Endothelial cell of umbilical vein (primary cell): ENCODE measurements around the gene CXCL3. TPM values are rescaled to one million over a fixed set of nuclear protein-coding genes. Genes with fewer than 3 reads are reported as not detected.

Experiments used
- BruUV-seq: library from RNA; stranded (reverse); fragments of 400-500 nt; replicated peaks from 2 replicates; lab custom pipeline; 2021; lab: Mats Ljungman, UMichigan
- CTCF ChIA-PET: fragments of 300-600, 350-600 bp; sonication (Branson Sonifier 250); formaldehyde crosslinking; loops from one replicate; lab custom pipeline; 2021; ENCODE audit warnings: antibody characterized with exemption, inconsistent platforms; lab: Charles Lee
- POLR2A ChIA-PET: fragments of 300-600, 350-600 bp; sonication (Branson Sonifier 250); formaldehyde crosslinking; loops from one replicate; lab custom pipeline; 2021; ENCODE audit warnings: antibody characterized with exemption, inconsistent platforms; lab: Charles Lee
- DNase-seq: peaks from one replicate; pipeline ENCODE4 v3.0.0-alpha.2; 2011; ENCODE audit warnings: low read depth, low spot score
- FAIRE-seq: peaks from 2 replicates; lab custom pipeline; 2011; peaks lifted over from hg19 to GRCh38; lab: Jason Lieb, UNC
- H2AFZ ChIP-seq: 2 replicates; pipeline ENCODE4 v1.6.0; 2012; ENCODE audit warnings: low read depth, low read length, control low read depth, inconsistent platforms
- H3K27ac ChIP-seq: 2 replicates; pipeline ENCODE4 v1.5.1; 2011; ENCODE audit warnings: low read depth, mild to moderate bottlenecking, control low read depth, low read length, moderate library complexity; ENCODE audit not compliant: insufficient read depth
- H3K27me3 ChIP-seq, 2 experiments: 2 replicates each; pipeline versions ENCODE4 v1.6.0 to v1.6.1; 2011; ENCODE audit warnings: low read length in 2 of 2, mixed read lengths in 1 of 2; ENCODE audit not compliant: control insufficient read depth in 2 of 2, insufficient read depth in 2 of 2
- H3K36me3 ChIP-seq, 2 experiments: 2 replicates in 1 of 2; 3 replicates in 1 of 2; pipeline ENCODE4 v1.5.1; 2011; ENCODE audit warnings: low read length in 2 of 2, mild to moderate bottlenecking in 1 of 2, moderate library complexity in 1 of 2; ENCODE audit not compliant: control insufficient read depth in 2 of 2, insufficient read depth in 2 of 2; ENCODE audit errors: extremely low read depth in 1 of 2
- H3K4me1 ChIP-seq: 3 replicates; pipeline ENCODE4 v1.5.1; 2011; ENCODE audit warnings: mild to moderate bottlenecking, low read length; ENCODE audit not compliant: control insufficient read depth, insufficient read depth; ENCODE audit errors: extremely low read depth
- H3K4me2 ChIP-seq: 2 replicates; pipeline ENCODE4 v1.6.1; 2011; ENCODE audit warnings: low read length, control low read depth, mixed read lengths; ENCODE audit not compliant: insufficient read depth
- H3K4me3 ChIP-seq, 3 experiments: fragments of 200-600 bp in 1 of 3; sonication (generic), shearing (Covaris generic) in 1 of 3; replicated peaks in 1 of 3; 2 replicates each; pipeline ENCODE4 v1.5.1; 2011 to 2016; ENCODE audit warnings: control low read depth in 3 of 3, low read length in 3 of 3, mild to moderate bottlenecking in 2 of 3, inconsistent platforms in 1 of 3, low read depth in 1 of 3, moderate library complexity in 1 of 3; ENCODE audit not compliant: insufficient read depth in 1 of 3
- H3K79me2 ChIP-seq: 2 replicates; pipeline ENCODE4 v1.6.0; 2012; ENCODE audit warnings: low read length, inconsistent platforms; ENCODE audit not compliant: control insufficient read depth, insufficient read depth
- H3K9ac ChIP-seq: replicated peaks from 2 replicates; pipeline ENCODE3; 2011; ENCODE audit warnings: low read length, control low read depth; ENCODE audit not compliant: insufficient read depth; ENCODE audit errors: extremely low read depth
- H3K9me1 ChIP-seq: replicated peaks from 3 replicates; pipeline ENCODE4 v1.6.0; 2011; ENCODE audit warnings: mild to moderate bottlenecking, low read length; ENCODE audit not compliant: control insufficient read depth, insufficient read depth; ENCODE audit errors: extremely low read depth
- H3K9me3 ChIP-seq: replicated peaks from 2 replicates; pipeline ENCODE4 v1.5.1; 2012; ENCODE audit warnings: low read length, inconsistent platforms; ENCODE audit not compliant: control insufficient read depth, insufficient read depth
- H4K20me1 ChIP-seq: replicated peaks from 2 replicates; pipeline ENCODE3; 2011; ENCODE audit warnings: mild to moderate bottlenecking, low read length; ENCODE audit not compliant: control insufficient read depth, insufficient read depth; ENCODE audit errors: extremely low read depth
- CTCF ChIP-seq, 2 donors: IDR thresholded peaks; 1 replicate in 1 of 2; 2 replicates in 1 of 2; pipeline ENCODE4 v1.5.1; 2011; ENCODE audit warnings: low read length in 2 of 2, mild to moderate bottlenecking in 2 of 2, moderate library complexity in 2 of 2, control low read depth in 1 of 2, inconsistent platforms in 1 of 2, low read depth in 1 of 2; ENCODE audit not compliant: insufficient read depth in 1 of 2; ENCODE audit errors: extremely low read depth in 1 of 2
- EZH2 ChIP-seq: IDR thresholded peaks from 2 replicates; pipeline ENCODE4 v1.6.1; 2012; ENCODE audit warnings: borderline replicate concordance, low read depth, mild to moderate bottlenecking, moderate library complexity, low read length, inconsistent platforms; ENCODE audit not compliant: severe bottlenecking
- FOS ChIP-seq: IDR thresholded peaks from 2 replicates; pipeline ENCODE4 v1.6.1; 2011; ENCODE audit warnings: mild to moderate bottlenecking, low read length, moderate library complexity, borderline replicate concordance; ENCODE audit not compliant: insufficient read depth
- GATA2 ChIP-seq: IDR thresholded peaks from 2 replicates; pipeline ENCODE4 v1.7.0; 2011; ENCODE audit warnings: low read depth, mild to moderate bottlenecking, moderate library complexity, mixed read lengths, low read length; ENCODE audit not compliant: insufficient read length, insufficient read depth
- JUN ChIP-seq: IDR thresholded peaks from 2 replicates; pipeline ENCODE4 v1.6.1; 2011; ENCODE audit warnings: borderline replicate concordance, low read depth; ENCODE audit not compliant: insufficient read length, insufficient read depth
- MAX ChIP-seq: IDR thresholded peaks from 2 replicates; pipeline ENCODE4 v1.6.1; 2011; ENCODE audit not compliant: insufficient read depth, insufficient read length
- MYC ChIP-seq: IDR thresholded peaks from one replicate; pipeline ENCODE4 v1.6.1; 2011; ENCODE audit warnings: mild to moderate bottlenecking, low read depth, low read length
- POLR2A ChIP-seq: IDR thresholded peaks from 2 replicates; pipeline ENCODE4 v1.6.1; 2012; ENCODE audit warnings: low read depth, mild to moderate bottlenecking, control low read depth, low read length
- POLR2AphosphoS5 ChIP-seq: IDR thresholded peaks from 2 replicates; pipeline ENCODE4 v1.6.1; 2012; ENCODE audit warnings: low read depth, mild to moderate bottlenecking, control low read depth, low read length, moderate library complexity; ENCODE audit not compliant: insufficient read depth
- dilution Hi-C: fragments of 300-500 bp; cut with MboI; formaldehyde crosslinking; loops from one replicate; pipeline ENCODE4 v1.15.0; 2019; ENCODE audit warnings: low sequenced_read_pairs; ENCODE audit not compliant: extremely low pct_ligation_motif_present
- intact Hi-C: fragments of 100-400 bp; cut with micrococcal nuclease; formaldehyde crosslinking; loops from one replicate; pipeline ENCODE4 v1.10.0; 2022
- polyA plus RNA-seq, 4 experiments: library from polyadenylated mRNA; depleted of rRNA in 3 of 4; stranded (reverse) in 3 of 4; unstranded in 1 of 4; fragments of >200 nt; gene quantifications; 2 replicates each; pipeline versions ENCODE4 v1.2.1 to v1.2.3, GENCODE V29; 2011 to 2012; ENCODE audit warnings: missing spikeins in 1 of 4
- total RNA-seq: library from RNA; stranded (reverse); gene quantifications from 2 replicates; pipeline ENCODE4 v1.2.3, GENCODE V29; 2021

The CXCL3 gene
- total and polyA plus RNA-seq, 2 donors (not counting 3 experiments of a cell fraction or from before 2014, with no cell fraction given): 1.1 to 1.3 TPM

- CTCF ChIA-PET: interaction anchor here (1.4 kb wide), 2 partner anchors 21 to 398 kb away, joined by 3 read pairs; no protein-coding TSS in a partner anchor
Measured at GRCh38 chr4:73990988-73991741, 47.3 kb downstream of the CXCL3 start.

More at GRCh38 chr4:73990988-73991741, 47.3 kb downstream of the CXCL3 start:
- no peak overlapping the region for H3K4me3 ChIP-seq
- no peak overlapping the region for H3K27ac ChIP-seq
- POLR2A ChIA-PET: no interaction called here
- dilution Hi-C loops (no loop called here), intact Hi-C loops (no loop called here)
- no peaks in the 10 kb centered on the region for H3K9me3 ChIP-seq
- FAIRE-seq (no peak), DNase-seq (no peak)
- H3K9ac ChIP-seq: no peak overlapping the region
- no TSS peak for BruUV-seq
- H3K36me3 ChIP-seq: no peaks in the 10 kb centered on the region
- H3K4me2 ChIP-seq: no peak overlapping the region
- no peaks in the 10 kb centered on the region for H3K79me2 ChIP-seq
- no peak overlapping the region for H2AFZ ChIP-seq
- H4K20me1 ChIP-seq: no peaks in the 10 kb centered on the region
- H3K4me1 ChIP-seq: no peaks in the 10 kb centered on the region
- no peaks in the 10 kb centered on the region for H3K9me1 ChIP-seq
- no peaks in the 10 kb centered on the region for H3K27me3 ChIP-seq
- no peak for TF ChIP-seq JUN
- TF ChIP-seq FOS: no peak
- TF ChIP-seq GATA2: no peak
- TF ChIP-seq MYC: no peak
- TF ChIP-seq EZH2: no peak
- TF ChIP-seq POLR2A: no peak
- no peak for TF ChIP-seq POLR2AphosphoS5
- no peak for TF ChIP-seq CTCF (IDR thresholded peaks at IDR 0.05; ENCODE audit: extremely low read depth in 1 of 2, insufficient read depth in 1 of 2, low read depth in 1 of 2, low read length in 2 of 2)
- TF ChIP-seq MAX: no peak
